Transverse colon (tissue), 4 donors: ENCODE data around the gene IL18RAP.

Experiments
- CTCF ChIP-seq, 5 experiments: fragments of 200-600 bp in 3 of 5; fragments of 450-650 bp in 2 of 5; sonication (generic) in 3 of 5; IDR thresholded peaks; 1 replicate in 2 of 5; 2 replicates in 3 of 5; pipeline ENCODE4 v1.5.1; 2016 to 2017; ENCODE audit warnings: antibody characterized with exemption in 5 of 5, inconsistent platforms in 3 of 5, mild to moderate bottlenecking in 2 of 5, moderate library complexity in 1 of 5
- POLR2A ChIP-seq: fragments of 450-650 bp; IDR thresholded peaks from one replicate; pipeline ENCODE4 v1.6.1; 2016; ENCODE audit warnings: antibody characterized with exemption, mild to moderate bottlenecking, moderate library complexity
- POLR2AphosphoS5 ChIP-seq, 3 donors: sonication (generic); formaldehyde crosslinking; IDR thresholded peaks; one replicate each; pipeline ENCODE4 v1.6.1; 2016; ENCODE audit warnings: antibody characterized with exemption in 3 of 3

- TF ChIP-seq POLR2A (no peak), CTCF (IDR thresholded peaks at IDR 0.05) (no peak), POLR2AphosphoS5 (IDR thresholded peaks at IDR 0.05) (no peak)
Measured at GRCh38 chr2:102434655-102435381, 11.9 kb downstream of the IL18RAP start.
